ENCODE measurements around the gene TMEM231.
A peak's percentile ranks its signal among the peaks of the same experiment; 100 is the strongest.

DNA sequence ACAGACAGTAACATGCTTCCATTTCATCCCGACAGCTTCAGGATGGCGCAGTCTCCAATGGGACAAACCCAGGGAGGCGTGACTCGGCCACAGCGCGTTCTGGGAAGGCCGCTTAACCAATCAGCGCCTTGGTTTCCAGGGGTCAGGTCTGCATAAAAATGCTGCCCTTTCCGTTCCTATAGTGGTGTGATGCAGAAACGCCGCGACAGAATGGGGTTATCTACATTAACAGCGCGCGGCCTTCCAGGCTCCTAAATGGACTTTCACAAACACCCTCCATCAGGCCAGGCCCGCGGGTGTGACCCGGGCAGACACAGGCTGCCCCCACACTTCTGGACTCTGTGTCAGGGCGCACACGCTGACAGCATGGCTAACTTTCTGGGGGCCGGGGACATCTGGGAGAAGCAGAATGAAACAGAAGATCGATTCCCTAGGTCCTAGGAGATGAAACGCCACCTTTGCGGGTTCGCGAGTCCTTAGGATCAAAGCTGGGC lies 792 bp downstream of the TMEM231 start:
- TF ChIP-seq CTCF (IDR thresholded peaks at IDR 0.05) (peak in 1 of 5 experiments; percentile 7), EP300 (IDR thresholded peaks at IDR 0.05; ENCODE audit: low read depth) (no peak)

Data from transverse colon (tissue), 3 donors.